ENCODE data around the gene DNAAF9. TPM values are rescaled to one million over a fixed set of nuclear protein-coding genes. Genes with fewer than 3 reads are reported as not detected.

The DNAAF9 gene
- total RNA-seq, 2 donors from 2014 or later: 2.4 to 3.9 TPM

DNA sequence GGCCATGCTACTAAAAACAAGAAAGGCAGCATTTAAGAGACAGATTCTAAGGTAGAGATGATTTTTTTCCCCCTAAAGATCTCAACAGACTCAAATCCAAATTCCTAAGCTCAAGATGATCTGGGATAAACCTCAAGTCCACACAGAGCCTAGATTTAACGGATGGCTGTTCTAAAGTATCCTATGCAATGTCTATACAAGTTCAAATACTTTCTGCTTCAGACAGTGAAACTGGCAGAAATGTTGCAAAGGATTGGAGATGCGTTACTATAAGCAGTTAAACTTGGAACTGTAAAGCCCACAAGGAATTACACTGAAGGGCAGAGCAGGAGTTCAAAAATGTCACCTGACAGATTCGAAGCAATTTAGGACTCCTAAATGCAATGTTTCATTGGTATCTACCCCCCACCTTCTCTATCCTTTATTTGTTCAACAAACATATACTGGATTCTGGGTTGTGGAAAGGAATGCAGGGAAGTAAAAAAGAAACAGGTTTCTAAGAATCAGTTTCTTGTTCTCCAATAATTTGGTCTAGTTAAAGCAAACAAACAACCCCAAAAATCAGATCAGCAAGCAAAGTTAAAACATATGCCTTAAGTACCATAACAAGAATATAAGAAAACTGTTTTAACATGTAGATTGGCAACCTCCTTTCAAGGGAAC is 1.6 kb downstream of the DNAAF9 start:
- no peaks in the 10 kb centered on the region for H3K9me3 Mint-ChIP-seq
- peak overlapping the region; percentile 46 to 77 for H3K27ac Mint-ChIP-seq
- no peaks in the 10 kb centered on the region for H3K36me3 Mint-ChIP-seq
- no peak for DNase-seq (ENCODE audit: low spot score)
- peaks cover 21 to 41% of the 10 kb centered on the region in 2 donors for H3K4me1 Mint-ChIP-seq (ENCODE audit: low read depth in 2 of 2)
- peak overlapping the region; percentile 95 for H3K4me3 Mint-ChIP-seq
- no peaks in the 10 kb centered on the region for H3K27me3 Mint-ChIP-seq
- ATAC-seq: no peak

- no peaks in the 10 kb centered on the region for H3K9me3 Mint-ChIP-seq
- H3K36me3 Mint-ChIP-seq: no peaks in the 10 kb centered on the region
- H3K4me1 Mint-ChIP-seq (ENCODE audit: low read depth in 2 of 2): peaks cover 21 to 42% of the 10 kb centered on the region in 2 donors
- H3K27ac Mint-ChIP-seq: no peak overlapping the region
- ATAC-seq (no peak), DNase-seq (ENCODE audit: low spot score) (no peak)
- H3K27me3 Mint-ChIP-seq: no peaks in the 10 kb centered on the region
- H3K4me3 Mint-ChIP-seq: peak overlapping the region; percentile 95
Measured at GRCh38 chr20:3405139-3405538, 2.3 kb downstream of the DNAAF9 start.

DNA sequence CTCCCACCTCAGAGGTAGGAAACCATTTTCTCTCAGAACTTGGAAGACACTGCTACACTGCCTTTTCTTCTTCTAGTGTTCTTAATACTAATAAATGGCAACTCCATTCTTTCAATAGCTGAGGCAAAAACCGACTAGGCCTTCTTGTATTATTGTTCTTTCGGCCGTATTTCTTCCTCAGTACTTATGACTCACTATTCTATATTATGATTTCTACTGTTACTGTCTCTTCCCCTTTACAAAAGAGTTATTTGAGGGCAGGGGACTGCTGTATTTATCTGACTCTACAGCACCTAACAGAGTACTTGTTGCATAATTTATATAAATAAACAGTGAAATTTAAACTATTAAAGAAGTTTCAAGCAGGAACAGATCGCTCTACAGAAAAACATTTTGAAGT is 3.1 kb downstream of the DNAAF9 start:
- Mint-ChIP-seq H3K4me1 (ENCODE audit: low read depth in 2 of 2) (peaks cover 21 to 49% of the 10 kb centered on the region in 2 donors), H3K27ac (no peak overlapping the region), H3K9me3 (no peaks in the 10 kb centered on the region), H3K27me3 (no peaks in the 10 kb centered on the region), H3K36me3 (no peaks in the 10 kb centered on the region), H3K4me3 (no peak overlapping the region)
- DNase-seq (ENCODE audit: low spot score): no peak
- no peak for ATAC-seq

DNA sequence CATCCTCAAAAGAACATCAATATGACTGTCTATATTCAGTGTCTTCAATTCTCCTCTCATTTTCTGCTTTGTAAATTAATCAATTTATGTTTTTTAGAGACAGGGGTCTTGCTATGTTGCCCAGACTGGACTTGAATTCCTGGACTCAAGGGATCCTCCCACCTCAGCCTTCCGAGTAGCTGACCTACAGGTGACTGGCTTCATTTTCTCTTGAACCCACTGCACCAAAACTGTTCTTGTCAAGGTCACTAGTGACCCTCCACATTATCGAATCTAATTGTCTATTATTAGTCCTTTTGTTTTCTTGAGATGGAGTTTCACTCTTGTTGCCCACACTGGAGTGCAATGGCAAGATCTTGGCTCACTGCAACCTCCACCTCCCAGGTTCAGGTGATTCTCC is 3.7 kb downstream of the DNAAF9 start:
- Mint-ChIP-seq H3K27ac (no peak overlapping the region), H3K9me3 (no peaks in the 10 kb centered on the region), H3K36me3 (no peaks in the 10 kb centered on the region), H3K27me3 (no peaks in the 10 kb centered on the region), H3K4me3 (no peak overlapping the region), H3K4me1 (ENCODE audit: low read depth in 2 of 2) (peaks cover 19 to 47% of the 10 kb centered on the region in 2 donors)
- DNase-seq (ENCODE audit: low spot score) (no peak), ATAC-seq (no peak)

DNA sequence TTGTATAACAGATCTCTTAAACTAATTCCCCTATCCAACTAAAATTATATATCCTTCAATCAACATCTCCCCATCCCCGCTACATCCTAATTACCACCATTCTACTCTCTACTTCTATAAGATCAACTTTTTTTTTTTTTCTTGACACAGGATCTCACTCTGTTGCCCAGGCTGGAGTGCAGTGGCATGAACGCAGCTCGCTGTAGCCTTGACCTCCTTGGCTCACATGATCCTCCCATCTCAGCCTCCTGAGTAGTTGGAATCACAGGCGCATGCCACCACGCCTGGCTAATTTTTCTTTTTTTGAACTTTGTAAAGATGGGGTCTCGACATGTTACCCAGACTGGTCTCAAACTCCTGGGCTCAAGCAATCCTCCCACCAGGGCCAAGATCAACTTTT is 5.0 kb downstream of the DNAAF9 start:
- no peaks in the 10 kb centered on the region for H3K36me3 Mint-ChIP-seq
- peaks cover 10 to 37% of the 10 kb centered on the region in 2 donors for H3K4me1 Mint-ChIP-seq (ENCODE audit: low read depth in 2 of 2)
- no peak overlapping the region for H3K4me3 Mint-ChIP-seq
- H3K27ac Mint-ChIP-seq: no peak overlapping the region
- H3K9me3 Mint-ChIP-seq: no peaks in the 10 kb centered on the region
- H3K27me3 Mint-ChIP-seq: peaks cover 0 to 4% of the 10 kb centered on the region in 2 donors
- DNase-seq (ENCODE audit: low spot score) (no peak), ATAC-seq (no peak)

DNA sequence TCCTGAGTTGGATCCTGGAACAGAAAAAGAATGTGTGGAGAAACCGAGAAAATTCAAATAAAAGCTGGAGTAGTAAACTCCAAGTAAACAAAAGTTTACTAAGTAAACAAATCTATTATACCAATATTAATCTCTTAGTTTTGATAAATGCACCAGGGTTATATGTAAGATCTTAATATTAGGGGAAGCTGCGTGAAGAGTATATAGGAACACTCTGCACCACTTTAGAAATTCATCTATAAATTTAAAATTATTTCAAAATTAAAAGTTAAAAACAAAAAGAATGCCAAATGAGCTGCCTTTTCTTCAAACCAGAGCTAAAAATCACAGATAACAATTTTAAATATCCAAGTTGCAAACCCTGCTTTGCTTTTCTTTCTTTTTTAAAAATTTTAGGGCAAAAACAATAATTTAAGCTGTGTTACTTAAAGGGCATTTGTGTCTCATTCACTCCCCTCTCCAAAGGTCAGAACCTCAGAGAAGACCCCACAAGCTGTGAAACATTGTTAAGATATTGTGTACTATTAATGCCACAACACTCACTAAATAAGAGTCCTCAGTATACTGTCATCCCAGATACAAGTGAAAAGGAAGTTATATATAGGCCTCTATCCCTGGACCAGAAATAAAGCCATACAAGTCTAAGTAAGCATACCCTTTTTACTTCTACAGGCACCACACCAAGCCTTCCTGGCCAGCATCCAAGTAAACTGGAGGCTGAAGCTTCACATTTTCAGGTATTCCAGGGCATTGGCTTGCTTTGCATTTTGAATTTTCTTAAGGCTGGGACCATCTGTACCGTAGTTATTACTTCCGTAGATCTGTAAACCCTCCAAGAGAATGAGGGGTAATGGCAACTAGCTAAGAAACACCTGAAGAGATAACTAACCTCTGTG is 7.0 kb downstream of the DNAAF9 start:
- no peak for DNase-seq (ENCODE audit: low spot score)
- peaks cover 0 to 6% of the 10 kb centered on the region in 2 donors for H3K27me3 Mint-ChIP-seq
- no peaks in the 10 kb centered on the region for H3K9me3 Mint-ChIP-seq
- no peak for ATAC-seq
- peaks cover 0 to 21% of the 10 kb centered on the region in 2 donors for H3K4me1 Mint-ChIP-seq (ENCODE audit: low read depth in 2 of 2)
- H3K27ac Mint-ChIP-seq: no peak overlapping the region
- H3K36me3 Mint-ChIP-seq: no peaks in the 10 kb centered on the region
- H3K4me3 Mint-ChIP-seq: no peak overlapping the region

- DNase-seq (ENCODE audit: low spot score) (no peak), ATAC-seq (no peak)
- Mint-ChIP-seq H3K27me3 (peaks cover 0 to 6% of the 10 kb centered on the region in 2 donors), H3K36me3 (no peaks in the 10 kb centered on the region), H3K27ac (no peak overlapping the region), H3K9me3 (no peaks in the 10 kb centered on the region), H3K4me3 (no peak overlapping the region), H3K4me1 (ENCODE audit: low read depth in 2 of 2) (peaks cover 0 to 15% of the 10 kb centered on the region in 2 donors)
Measured at GRCh38 chr20:3398681-3399252, 8.7 kb downstream of the DNAAF9 start.

GRCh38 chr20:3396492-3396891 is 11.0 kb downstream of the DNAAF9 start:
- ATAC-seq (no peak), DNase-seq (ENCODE audit: low spot score) (no peak)
- Mint-ChIP-seq H3K27me3 (peaks cover 0 to 6% of the 10 kb centered on the region in 2 donors), H3K4me3 (no peak overlapping the region), H3K36me3 (no peaks in the 10 kb centered on the region), H3K27ac (no peak overlapping the region), H3K9me3 (no peaks in the 10 kb centered on the region), H3K4me1 (ENCODE audit: low read depth in 2 of 2) (peaks cover 0 to 8% of the 10 kb centered on the region in 2 donors)

DNA sequence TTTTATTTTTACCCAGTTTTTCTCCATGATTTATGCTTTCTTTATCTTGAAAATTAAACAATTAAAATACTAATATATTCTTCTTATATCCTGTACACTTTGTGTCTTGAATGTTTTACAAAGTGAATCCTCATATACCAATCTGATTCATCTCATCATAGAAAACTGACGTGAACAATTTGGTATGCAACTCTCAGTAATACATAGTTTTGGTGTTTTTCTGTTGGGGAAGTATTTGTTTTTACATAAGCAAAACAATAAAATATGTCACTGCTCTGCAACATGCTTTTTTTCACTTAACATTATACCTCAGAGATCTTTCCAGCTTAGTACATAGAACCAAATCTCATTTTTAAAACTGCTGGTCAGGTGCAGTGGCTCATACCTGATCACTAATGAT is 14.7 kb downstream of the DNAAF9 start:
- Mint-ChIP-seq H3K4me3 (no peak overlapping the region), H3K27ac (no peak overlapping the region), H3K27me3 (peaks cover 0 to 4% of the 10 kb centered on the region in 2 donors), H3K4me1 (ENCODE audit: low read depth in 2 of 2) (peaks cover 0 to 3% of the 10 kb centered on the region in 2 donors), H3K36me3 (no peaks in the 10 kb centered on the region), H3K9me3 (no peaks in the 10 kb centered on the region)
- DNase-seq (ENCODE audit: low spot score): no peak
- ATAC-seq: no peak

DNA sequence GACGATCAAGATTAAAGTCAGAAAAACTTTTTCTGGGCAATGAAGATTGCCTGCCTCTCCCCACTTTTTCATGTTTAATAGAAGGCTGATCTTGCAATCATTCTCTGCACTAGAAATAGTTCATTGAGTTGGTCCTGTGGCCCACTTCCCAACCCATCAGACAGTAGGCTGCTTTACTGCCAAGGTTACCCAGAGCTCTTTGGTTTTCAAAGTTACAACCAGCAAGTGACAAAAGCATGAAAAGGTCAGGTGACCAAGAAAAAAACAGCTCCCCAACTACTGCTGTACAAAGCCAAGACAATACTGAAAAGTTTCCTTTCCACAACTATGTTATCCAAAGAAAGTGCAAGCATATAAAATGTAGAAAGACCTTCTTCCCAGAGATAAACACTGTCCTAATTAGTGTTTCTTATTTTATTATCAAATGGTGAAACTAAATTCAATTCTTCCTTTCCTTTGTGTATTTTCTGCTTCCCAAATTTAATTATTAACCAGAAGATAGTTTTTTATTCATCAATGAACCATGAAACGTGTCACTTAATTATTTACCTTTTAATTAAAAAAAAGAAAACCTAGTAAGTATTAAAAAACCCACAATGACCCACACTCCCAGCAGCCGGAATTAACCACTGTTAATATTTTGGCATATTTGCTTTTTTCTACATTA is 16.6 kb downstream of the DNAAF9 start:
- H3K27ac Mint-ChIP-seq: no peak overlapping the region
- no peak for ATAC-seq
- H3K4me1 Mint-ChIP-seq (ENCODE audit: low read depth in 2 of 2): peaks cover 0 to 3% of the 10 kb centered on the region in 2 donors
- no peaks in the 10 kb centered on the region for H3K9me3 Mint-ChIP-seq
- H3K27me3 Mint-ChIP-seq: peaks cover 0 to 2% of the 10 kb centered on the region in 2 donors
- no peak overlapping the region for H3K4me3 Mint-ChIP-seq
- no peak for DNase-seq (ENCODE audit: low spot score)
- H3K36me3 Mint-ChIP-seq: peaks cover 4% of the 10 kb centered on the region

DNA sequence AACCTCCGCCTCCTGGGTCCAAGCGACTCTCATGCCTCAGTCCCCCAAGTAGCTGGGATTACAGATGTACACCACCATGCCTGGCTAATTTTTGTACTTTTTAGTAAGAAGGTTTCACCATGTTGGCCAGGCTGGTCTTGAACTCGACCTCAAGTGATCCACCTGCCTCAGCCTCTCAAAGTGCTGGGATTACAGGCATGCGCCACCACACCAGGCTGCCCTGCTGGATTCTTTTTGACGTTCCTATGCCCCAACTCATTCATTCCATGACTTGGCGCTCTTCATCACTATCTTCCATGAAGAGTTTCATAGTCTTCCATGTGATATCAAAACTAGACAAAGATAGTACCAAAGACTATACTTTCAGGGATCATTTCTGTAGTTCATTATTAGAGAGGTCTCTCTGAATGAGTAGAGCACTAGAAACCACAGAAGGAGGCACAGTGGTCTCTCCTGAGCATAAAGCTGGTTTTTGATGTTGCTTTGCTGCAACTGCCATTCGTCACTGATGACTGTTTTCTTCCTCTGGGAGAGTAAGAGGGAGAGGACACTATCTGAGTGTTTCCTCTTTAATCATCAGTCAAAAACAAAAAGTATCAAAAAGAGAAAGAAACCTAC is 23.5 kb downstream of the DNAAF9 start:
- Mint-ChIP-seq H3K9me3 (no peaks in the 10 kb centered on the region), H3K27me3 (peaks cover 0 to 6% of the 10 kb centered on the region in 2 donors), H3K27ac (peak overlapping the region; percentile 76 to 82), H3K36me3 (peaks cover 11% of the 10 kb centered on the region), H3K4me3 (peak overlapping the region; percentile 81), H3K4me1 (ENCODE audit: low read depth in 2 of 2) (peaks cover 12 to 19% of the 10 kb centered on the region in 2 donors)
- peak; percentile 74 to 97 for ATAC-seq
- DNase-seq (ENCODE audit: low spot score): no peak

GRCh38 chr20:3382836-3383235 is 24.6 kb downstream of the DNAAF9 start:
- Mint-ChIP-seq H3K9me3 (no peaks in the 10 kb centered on the region), H3K27me3 (peaks cover 0 to 6% of the 10 kb centered on the region in 2 donors), H3K27ac (no peak overlapping the region), H3K4me1 (ENCODE audit: low read depth in 2 of 2) (peaks cover 9 to 19% of the 10 kb centered on the region in 2 donors), H3K4me3 (no peak overlapping the region), H3K36me3 (peaks cover 11% of the 10 kb centered on the region)
- ATAC-seq (no peak), DNase-seq (ENCODE audit: low spot score) (no peak)
